Transverse colon (tissue), 4 donors: ENCODE data around the gene SYT11.
"Not testable (repeated sequence)": the region's sequence is repeated elsewhere in the genome, so short reads cannot be mapped to it uniquely, and the experiment has no call there.

ENCODE experiments used
- CTCF ChIP-seq, 5 experiments: fragments of 200-600 bp in 3 of 5; fragments of 450-650 bp in 2 of 5; sonication (generic) in 3 of 5; IDR thresholded peaks; 1 replicate in 2 of 5; 2 replicates in 3 of 5; pipeline ENCODE4 v1.5.1; 2016 to 2017; ENCODE audit warnings: antibody characterized with exemption in 5 of 5, inconsistent platforms in 3 of 5, mild to moderate bottlenecking in 2 of 5, moderate library complexity in 1 of 5
- EP300 ChIP-seq: sonication (generic); formaldehyde crosslinking; IDR thresholded peaks from one replicate; pipeline ENCODE4 v1.6.1; 2017; ENCODE audit warnings: antibody characterized with exemption, low read depth
- POLR2A ChIP-seq: fragments of 450-650 bp; IDR thresholded peaks from one replicate; pipeline ENCODE4 v1.6.1; 2016; ENCODE audit warnings: antibody characterized with exemption, mild to moderate bottlenecking, moderate library complexity
- POLR2AphosphoS5 ChIP-seq, 3 donors: sonication (generic); formaldehyde crosslinking; IDR thresholded peaks; one replicate each; pipeline ENCODE4 v1.6.1; 2016; ENCODE audit warnings: antibody characterized with exemption in 3 of 3

GRCh38 chr1:155895617-155896016 lies 36.2 kb downstream of the SYT11 start:
- not testable (repeated sequence) for TF ChIP-seq EP300; CTCF (IDR thresholded peaks at IDR 0.05); POLR2A; POLR2AphosphoS5 (IDR thresholded peaks at IDR 0.05)
